HG03575 (cell line): Measurements from ENCODE around the gene SARS1.

Experiments used
- ATAC-seq: cut with Tn5 transposase; IDR thresholded peaks from one replicate; pipeline ENCODE4 v1.9.1; 2021; ENCODE audit not compliant: unreplicated experiment, insufficient number of reproducible peaks, low FRiP score; ENCODE audit errors: extremely low read depth

SARS1 gene

DNA sequence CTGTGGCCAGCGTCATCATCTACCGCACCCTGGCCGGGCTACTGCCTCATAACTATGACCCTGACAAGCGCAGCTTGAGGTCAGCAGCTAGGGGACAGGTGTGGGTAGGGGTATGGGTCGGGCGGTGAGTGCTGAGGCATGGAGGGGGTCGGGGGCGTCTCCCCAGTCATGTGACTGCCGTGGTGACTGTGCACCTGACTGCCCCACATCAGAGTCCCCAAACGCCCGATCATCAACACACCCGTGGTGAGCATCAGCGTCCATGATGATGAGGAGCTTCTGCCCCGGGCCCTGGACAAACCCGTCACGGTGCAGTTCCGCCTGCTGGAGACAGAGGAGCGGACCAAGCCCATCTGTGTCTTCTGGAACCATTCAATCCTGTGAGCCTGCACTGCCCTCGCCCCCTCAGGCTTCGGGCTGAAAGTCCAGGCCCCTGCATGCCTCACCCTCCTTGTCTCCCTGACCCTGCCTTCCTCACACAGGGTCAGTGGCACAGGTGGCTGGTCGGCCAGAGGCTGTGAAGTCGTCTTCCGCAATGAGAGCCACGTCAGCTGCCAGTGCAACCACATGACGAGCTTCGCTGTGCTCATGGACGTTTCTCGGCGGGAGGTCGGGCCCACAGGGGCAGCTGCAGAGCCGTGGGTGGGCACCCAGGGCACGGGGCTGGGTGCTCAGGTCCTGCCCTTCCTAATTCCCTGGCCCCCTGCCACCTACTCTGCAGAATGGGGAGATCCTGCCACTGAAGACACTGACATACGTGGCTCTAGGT, 55.7 kb downstream of the SARS1 start:
- no peak for ATAC-seq

- no peak for ATAC-seq
These were observed 56.4 kb downstream of the SARS1 start for GRCh38 chr1:109269981-109270622.

GRCh38 chr1:109270623-109271317, 57.1 kb downstream of the SARS1 start:
- ATAC-seq = no peak

DNA sequence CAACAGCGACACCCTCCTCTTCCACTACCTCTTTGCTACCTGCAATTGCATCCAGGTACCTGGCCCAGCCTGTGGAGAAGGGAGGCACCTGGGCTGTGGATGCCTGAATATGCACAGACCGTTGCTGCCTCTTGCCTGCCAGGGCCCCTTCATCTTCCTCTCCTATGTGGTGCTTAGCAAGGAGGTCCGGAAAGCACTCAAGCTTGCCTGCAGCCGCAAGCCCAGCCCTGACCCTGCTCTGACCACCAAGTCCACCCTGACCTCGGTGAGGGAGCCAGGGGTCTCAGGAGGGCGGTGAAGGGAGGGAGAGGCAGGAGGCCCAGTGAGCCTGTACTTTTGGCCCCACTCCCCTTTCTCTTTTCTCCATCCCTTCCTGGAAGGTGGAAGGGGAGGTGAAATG, 57.7 kb downstream of the SARS1 start:
- ATAC-seq = no peak

DNA sequence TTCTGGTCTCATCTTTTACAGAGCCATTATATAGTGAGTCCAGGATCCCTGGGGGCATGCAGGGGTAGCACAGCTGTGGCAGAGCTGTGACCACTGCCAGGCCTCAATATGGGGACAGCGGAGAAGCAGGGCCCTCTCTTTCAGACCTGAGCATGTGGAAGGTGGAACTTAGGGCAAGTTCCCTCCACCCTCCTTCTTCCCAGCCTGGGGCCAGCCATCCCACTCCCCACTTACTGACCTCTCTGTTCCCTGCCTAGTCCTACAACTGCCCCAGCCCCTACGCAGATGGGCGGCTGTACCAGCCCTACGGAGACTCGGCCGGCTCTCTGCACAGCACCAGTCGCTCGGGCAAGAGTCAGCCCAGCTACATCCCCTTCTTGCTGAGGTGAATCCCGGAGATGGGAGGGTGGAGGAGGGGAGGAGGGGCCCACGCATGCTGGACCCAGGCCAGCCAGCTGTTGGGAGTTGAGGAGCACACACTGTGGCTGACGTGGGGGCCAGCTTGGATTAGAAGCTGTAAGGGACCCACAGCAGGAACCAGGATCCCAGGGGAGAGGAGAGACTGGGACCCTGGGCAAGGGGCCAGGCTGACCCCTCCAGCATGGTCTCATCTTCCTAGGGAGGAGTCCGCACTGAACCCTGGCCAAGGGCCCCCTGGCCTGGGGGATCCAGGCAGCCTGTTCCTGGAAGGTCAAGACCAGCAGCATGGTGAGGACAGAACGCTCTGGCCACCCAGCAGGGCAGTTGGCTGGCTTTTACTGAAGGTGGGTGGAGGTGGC, 58.5 kb downstream of the SARS1 start:
- no peak for ATAC-seq

DNA sequence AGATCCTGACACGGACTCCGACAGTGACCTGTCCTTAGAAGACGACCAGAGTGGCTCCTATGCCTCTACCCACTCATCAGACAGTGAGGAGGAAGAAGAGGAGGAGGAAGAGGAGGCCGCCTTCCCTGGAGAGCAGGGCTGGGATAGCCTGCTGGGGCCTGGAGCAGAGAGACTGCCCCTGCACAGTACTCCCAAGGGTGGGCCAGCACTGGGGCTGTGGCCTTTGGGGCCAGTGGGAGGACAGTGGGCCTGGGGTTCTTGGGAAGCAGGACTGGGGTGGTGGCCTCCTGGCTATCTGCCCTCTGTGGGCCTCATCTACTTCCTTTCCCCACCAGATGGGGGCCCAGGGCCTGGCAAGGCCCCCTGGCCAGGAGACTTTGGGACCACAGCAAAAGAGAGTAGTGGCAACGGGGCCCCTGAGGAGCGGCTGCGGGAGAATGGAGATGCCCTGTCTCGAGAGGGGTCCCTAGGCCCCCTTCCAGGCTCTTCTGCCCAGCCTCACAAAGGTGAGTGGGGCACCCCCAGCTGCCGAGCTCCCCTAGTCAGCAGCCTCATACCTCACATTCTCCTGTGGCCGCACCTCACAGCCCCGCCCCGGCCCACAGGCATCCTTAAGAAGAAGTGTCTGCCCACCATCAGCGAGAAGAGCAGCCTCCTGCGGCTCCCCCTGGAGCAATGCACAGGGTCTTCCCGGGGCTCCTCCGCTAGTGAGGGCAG, 59.3 kb downstream of the SARS1 start:
- ATAC-seq = no peak

GRCh38 chr1:109273570-109274288, 60.0 kb downstream of the SARS1 start:
- ATAC-seq = no peak

DNA sequence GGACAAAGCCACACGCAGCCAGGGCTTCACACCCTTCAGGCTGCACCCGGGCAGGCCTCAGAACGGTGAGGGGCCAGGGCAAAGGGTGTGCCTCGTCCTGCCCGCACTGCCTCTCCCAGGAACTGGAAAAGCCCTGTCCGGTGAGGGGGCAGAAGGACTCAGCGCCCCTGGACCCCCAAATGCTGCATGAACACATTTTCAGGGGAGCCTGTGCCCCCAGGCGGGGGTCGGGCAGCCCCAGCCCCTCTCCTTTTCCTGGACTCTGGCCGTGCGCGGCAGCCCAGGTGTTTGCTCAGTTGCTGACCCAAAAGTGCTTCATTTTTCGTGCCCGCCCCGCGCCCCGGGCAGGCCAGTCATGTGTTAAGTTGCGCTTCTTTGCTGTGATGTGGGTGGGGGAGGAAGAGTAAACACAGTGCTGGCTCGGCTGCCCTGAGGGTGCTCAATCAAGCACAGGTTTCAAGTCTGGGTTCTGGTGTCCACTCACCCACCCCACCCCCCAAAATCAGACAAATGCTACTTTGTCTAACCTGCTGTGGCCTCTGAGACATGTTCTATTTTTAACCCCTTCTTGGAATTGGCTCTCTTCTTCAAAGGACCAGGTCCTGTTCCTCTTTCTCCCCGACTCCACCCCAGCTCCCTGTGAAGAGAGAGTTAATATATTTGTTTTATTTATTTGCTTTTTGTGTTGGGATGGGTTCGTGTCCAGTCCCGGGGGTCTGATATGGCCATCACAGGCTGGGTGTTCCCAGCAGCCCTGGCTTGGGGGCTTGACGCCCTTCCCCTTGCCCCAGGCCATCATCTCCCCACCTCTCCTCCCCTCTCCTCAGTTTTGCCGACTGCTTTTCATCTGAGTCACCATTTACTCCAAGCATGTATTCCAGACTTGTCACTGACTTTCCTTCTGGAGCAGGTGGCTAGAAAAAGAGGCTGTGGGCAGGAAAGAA, 61.1 kb downstream of the SARS1 start:
- no peak for ATAC-seq

- no peak for ATAC-seq
These were observed 62.1 kb downstream of the SARS1 start for GRCh38 chr1:109275706-109276345.

DNA sequence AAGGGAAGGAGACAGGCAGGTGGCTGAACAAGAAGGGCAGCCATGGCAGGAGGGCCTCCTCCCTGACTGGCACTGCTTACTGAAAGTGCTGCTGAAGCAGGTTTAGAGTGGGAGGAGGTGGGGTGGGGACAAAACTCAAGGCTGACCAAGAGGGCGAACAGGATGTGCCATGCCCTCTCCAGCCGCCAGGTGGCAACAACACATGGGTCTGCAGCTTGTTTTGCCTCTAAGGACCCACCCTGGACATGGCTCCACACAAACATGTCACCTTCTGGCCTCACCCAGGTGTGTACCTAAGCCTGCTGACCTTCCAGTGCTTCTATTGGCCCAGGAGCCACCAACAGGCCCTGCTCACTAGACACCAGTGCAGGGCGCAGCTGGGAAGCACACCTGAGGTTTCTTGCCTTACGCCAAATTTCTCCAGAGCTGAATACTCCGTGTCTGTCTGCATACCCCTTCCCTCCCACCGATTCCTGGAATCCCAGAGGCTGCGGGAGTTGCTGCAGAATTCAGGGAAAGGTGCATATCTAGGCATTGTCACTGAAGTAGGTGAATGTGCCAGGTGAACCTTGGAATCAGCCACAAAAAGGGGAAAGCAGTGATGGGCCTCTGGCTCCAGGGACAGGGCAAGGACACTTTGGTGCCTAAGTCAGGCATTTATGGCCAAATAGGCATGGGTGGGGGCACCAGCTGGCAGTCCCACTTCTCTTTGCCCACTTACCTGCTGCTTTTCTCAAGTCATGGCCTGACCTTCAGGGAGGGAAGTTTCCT, 63.9 kb downstream of the SARS1 start:
- ATAC-seq = no peak

DNA sequence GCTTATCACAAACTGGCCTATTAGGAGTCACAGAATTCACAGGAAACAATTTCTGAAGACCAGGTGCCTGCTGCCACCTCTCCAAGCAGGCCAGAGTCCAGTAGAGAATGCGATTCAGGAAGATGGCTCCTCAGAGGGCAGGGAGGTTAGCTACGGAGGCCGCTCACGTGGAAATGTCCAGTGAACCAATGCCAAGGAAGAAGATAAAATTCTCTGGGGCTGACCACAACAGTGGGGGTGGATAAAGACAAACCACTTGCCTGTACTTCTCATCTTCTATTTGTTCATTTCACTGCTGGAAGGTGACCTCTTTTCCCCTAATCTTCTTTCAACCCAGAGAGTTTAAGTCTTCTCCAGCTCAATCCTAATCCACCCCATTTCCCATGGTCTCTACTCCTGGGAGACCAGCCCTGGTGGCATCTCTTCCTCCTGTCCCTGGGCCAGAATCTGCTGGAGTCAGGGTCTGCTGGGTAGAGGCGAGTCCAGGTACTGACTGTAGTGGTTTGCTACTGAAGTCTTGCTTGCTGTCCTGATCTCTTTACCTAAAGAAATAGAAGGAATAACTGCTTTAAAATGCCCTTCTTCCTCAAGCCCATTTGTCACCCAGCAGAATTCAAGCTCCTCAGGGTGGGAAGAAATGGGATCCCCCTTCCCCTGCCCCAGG, 66.0 kb downstream of the SARS1 start:
- ATAC-seq = no peak

DNA sequence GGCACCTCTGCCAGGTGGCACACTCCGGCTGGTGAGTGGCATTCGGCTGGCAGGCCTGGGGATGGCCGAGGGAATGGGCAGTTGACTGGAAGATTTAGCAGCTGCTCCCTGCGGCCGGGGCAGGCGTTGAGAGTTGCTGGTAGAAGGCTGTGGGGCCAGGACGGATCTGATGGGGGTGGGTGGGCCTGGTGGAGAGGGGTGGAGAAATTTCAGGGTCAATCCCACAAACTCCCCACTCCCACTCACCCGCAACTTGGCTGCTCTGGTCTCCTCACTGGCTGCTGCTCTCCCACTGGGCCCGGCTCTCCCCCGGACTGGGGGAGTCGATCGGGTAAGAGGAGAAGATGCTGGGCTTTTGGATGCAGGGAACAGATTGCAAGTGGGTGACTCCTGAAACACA, 67.1 kb downstream of the SARS1 start:
- ATAC-seq = no peak

- no peak for ATAC-seq
These were observed 68.2 kb downstream of the SARS1 start for GRCh38 chr1:109281680-109282496.

DNA sequence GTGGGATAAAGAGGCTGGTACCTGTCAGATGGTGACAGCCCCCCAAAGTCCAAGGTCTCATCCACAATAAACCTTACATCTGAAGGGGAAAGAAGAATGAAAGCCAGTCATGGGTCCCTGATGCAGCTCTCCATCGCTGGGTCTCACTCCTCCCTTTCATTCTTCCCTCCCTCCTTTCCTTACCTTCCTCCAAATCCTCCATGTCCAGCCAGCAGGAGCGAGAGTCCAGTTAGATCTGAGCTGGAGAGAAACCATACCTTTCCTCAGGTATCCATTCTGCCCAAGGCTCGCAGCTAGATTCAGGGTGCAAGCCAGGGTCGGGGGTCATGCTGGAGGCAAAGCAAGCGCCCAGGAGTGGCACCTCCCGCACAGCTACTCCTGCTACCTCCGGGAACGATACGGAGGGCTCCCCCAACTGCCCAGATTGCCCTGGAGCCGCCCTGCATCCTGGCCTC, 68.8 kb downstream of the SARS1 start:
- no peak for ATAC-seq
